K562 (cell line): ENCODE data around the gene CCSER2. TPM values are rescaled to one million over a fixed set of nuclear protein-coding genes. Genes with fewer than 3 reads are reported as not detected.

ENCODE experiments used
- ATAC-seq: fragments of 200-7000 bp; cut with Tn5 transposase; 3 replicates; pipeline ENCODE4 v1.9.1; 2020; ENCODE audit warnings: moderate library complexity
- BruUV-seq: library from RNA; stranded (reverse); fragments of 400-500 nt; replicated peaks from 2 replicates; lab custom pipeline; 2021; lab: Mats Ljungman, UMichigan
- CTCF ChIA-PET: fragments of 300-600 bp; formaldehyde crosslinking; extraction: SDS; loops from one replicate; lab custom pipeline; 2021; ENCODE audit warnings: low intra/inter-chr PET ratio; lab: Yijun Ruan, JAX
- POLR2A ChIA-PET: fragments of 300-600, 350-650 bp; sonication (Branson Sonifier 250); formaldehyde crosslinking; extraction: SDS; loops from one replicate; lab custom pipeline; 2021; ENCODE audit warnings: antibody characterized with exemption, inconsistent platforms; lab: Yijun Ruan, JAX
- DNase-seq, 4 experiments: peaks; one replicate each; pipeline versions ENCODE4 v3.0.0 to v3.0.0-alpha.2; 2011 to 2018; ENCODE audit warnings: low spot score in 3 of 4, mixed read lengths in 3 of 4; ENCODE audit errors: extremely low read depth in 1 of 4
- FAIRE-seq: peaks from 2 replicates; lab custom pipeline; 2011; peaks lifted over from hg19 to GRCh38; lab: Jason Lieb, UNC
- H2AFZ ChIP-seq: 2 replicates; pipeline ENCODE4 v1.6.0; 2011; ENCODE audit warnings: low read depth, low read length, control low read depth, inconsistent platforms
- H3K27ac ChIP-seq: fragments of 200-600 bp; 3 replicates; pipeline ENCODE4 v1.8.0; 2011; ENCODE audit warnings: low read depth, mild to moderate bottlenecking, control low read depth, inconsistent platforms, low read length, moderate library complexity, mixed read lengths; ENCODE audit errors: extremely low read depth
- H3K27me3 ChIP-seq, 2 experiments: fragments of 300-600 bp in 1 of 2; 2 replicates in 1 of 2; 3 replicates in 1 of 2; pipeline versions ENCODE4 v1.6.0 to v1.8.0; 2011; ENCODE audit warnings: inconsistent platforms in 2 of 2, low read length in 2 of 2, mild to moderate bottlenecking in 1 of 2, mixed read lengths in 1 of 2, moderate library complexity in 1 of 2; ENCODE audit not compliant: control insufficient read depth in 2 of 2, insufficient read depth in 2 of 2
- H3K36me3 ChIP-seq: fragments of 300-600 bp; 3 replicates; pipeline ENCODE4 v1.8.0; 2011; ENCODE audit warnings: mild to moderate bottlenecking, low read length, inconsistent platforms; ENCODE audit not compliant: control insufficient read depth, insufficient read depth
- H3K4me1 ChIP-seq, 2 experiments: fragments of 200-600 bp in 1 of 2; replicated peaks in 1 of 2; 2 replicates in 1 of 2; 3 replicates in 1 of 2; pipeline versions ENCODE4 v1.5.1 to v1.8.0; 2011; ENCODE audit warnings: inconsistent platforms in 2 of 2, low read length in 2 of 2, mild to moderate bottlenecking in 1 of 2, mixed read lengths in 1 of 2, moderate library complexity in 1 of 2; ENCODE audit not compliant: control insufficient read depth in 2 of 2, insufficient read depth in 2 of 2
- H3K4me2 ChIP-seq: 2 replicates; pipeline ENCODE4 v1.6.1; 2011; ENCODE audit warnings: low read length, control low read depth, inconsistent platforms, mixed read lengths; ENCODE audit not compliant: insufficient read depth
- H3K4me3 ChIP-seq: fragments of 200-600 bp; sonication (generic), shearing (Covaris generic); 2 replicates; pipeline ENCODE4 v1.5.1; 2016; ENCODE audit warnings: control low read depth, inconsistent platforms
- H3K79me2 ChIP-seq: fragments of 200-600 bp; 3 replicates; pipeline ENCODE4 v1.8.0; 2011; ENCODE audit warnings: low read length, inconsistent platforms; ENCODE audit not compliant: control insufficient read depth, insufficient read depth
- H3K9ac ChIP-seq, 2 experiments: 2 replicates each; pipeline versions ENCODE4 v1.6.0 to v1.6.1; 2011; ENCODE audit warnings: low read depth in 2 of 2, low read length in 2 of 2, control low read depth in 1 of 2, inconsistent platforms in 1 of 2, mild to moderate bottlenecking in 1 of 2, mixed read lengths in 1 of 2; ENCODE audit not compliant: insufficient read depth in 1 of 2
- H3K9me1 ChIP-seq: one replicate; pipeline ENCODE4 v1.6.0; 2011; ENCODE audit warnings: inconsistent platforms, mild to moderate bottlenecking, low read length, moderate library complexity; ENCODE audit not compliant: control insufficient read depth, insufficient read depth
- H3K9me3 ChIP-seq: replicated peaks from 2 replicates; pipeline ENCODE4 v1.5.1; 2011; ENCODE audit warnings: low read depth, low read length, inconsistent platforms; ENCODE audit not compliant: control insufficient read depth, insufficient read depth
- H4K20me1 ChIP-seq: replicated peaks from 2 replicates; pipeline ENCODE4 v1.6.1; 2011; ENCODE audit warnings: low read length, inconsistent platforms, mixed read lengths; ENCODE audit not compliant: control insufficient read depth, insufficient read depth
- ATF7 ChIP-seq: fragments of 450-650 bp; IDR thresholded peaks from 2 replicates; pipeline ENCODE4 v1.7.1; 2014; ENCODE audit warnings: mild to moderate bottlenecking, moderate library complexity
- CCAR2 ChIP-seq: fragments of 200-400 bp; formaldehyde crosslinking; IDR thresholded peaks from 2 replicates; pipeline ENCODE4 v1.6.1; 2017; ENCODE audit warnings: mild to moderate bottlenecking, low read depth, low read length
- MCM5 ChIP-seq: fragments of 450-650 bp; IDR thresholded peaks from 2 replicates; pipeline ENCODE4 v1.6.1; 2016; ENCODE audit warnings: low read depth
- NFE2L1 ChIP-seq: fragments of 450-650 bp; IDR thresholded peaks from 2 replicates; pipeline ENCODE4 v1.6.1; 2016; ENCODE audit warnings: missing genetic modification characterization, low read depth, mild to moderate bottlenecking, missing compliant biosample characterization, moderate library complexity, borderline replicate concordance
- POLR3A ChIP-seq: IDR thresholded peaks from 2 replicates; pipeline ENCODE4 v1.6.1; 2011; ENCODE audit warnings: borderline replicate concordance, mild to moderate bottlenecking, moderate library complexity; ENCODE audit not compliant: insufficient read length, insufficient read depth; ENCODE audit errors: extremely low read depth
- SAFB ChIP-seq: fragments of 200-400 bp; formaldehyde crosslinking; IDR thresholded peaks from 2 replicates; pipeline ENCODE4 v1.6.1; 2017; ENCODE audit warnings: low read depth, low read length, borderline replicate concordance
- SIRT6 ChIP-seq: IDR thresholded peaks from one replicate; pipeline ENCODE4 v1.6.1; 2012; ENCODE audit warnings: low read depth, mild to moderate bottlenecking, control low read depth, inconsistent platforms, low read length, moderate library complexity
- SMAD1 ChIP-seq: fragments of 150-350 bp; IDR thresholded peaks from 2 replicates; pipeline ENCODE4 v1.6.1; 2014; ENCODE audit warnings: low read length, low read depth; ENCODE audit not compliant: partially characterized antibody
- SRSF9 ChIP-seq: fragments of 200-400 bp; formaldehyde crosslinking; IDR thresholded peaks from 2 replicates; pipeline ENCODE4 v1.6.1; 2017; ENCODE audit warnings: low read depth, low read length, borderline replicate concordance
- XRCC3 ChIP-seq: fragments of 450-650 bp; IDR thresholded peaks from 2 replicates; pipeline ENCODE4 v1.6.1; 2017; ENCODE audit warnings: mild to moderate bottlenecking, moderate library complexity
- ZC3H11A ChIP-seq: IDR thresholded peaks from 2 replicates; pipeline ENCODE4 v1.6.1; 2012; ENCODE audit warnings: low read depth, low read length, improper control_type of control experiment
- ZNF165 ChIP-seq: fragments of 250-450 bp; sonication (Bioruptor Pico); IDR thresholded peaks from 2 replicates; pipeline ENCODE4 v1.4.0; 2020; ENCODE audit warnings: borderline replicate concordance
- ZNF232 ChIP-seq: sonication (generic); formaldehyde crosslinking; IDR thresholded peaks from 2 replicates; pipeline ENCODE4 v1.8.0; 2022; ENCODE audit warnings: mild to moderate bottlenecking, missing genetic modification reagents
- ZNF717 ChIP-seq: fragments of 250-450 bp; sonication (Bioruptor Pico); IDR thresholded peaks from 2 replicates; pipeline ENCODE4 v1.5.0; 2021
- WGBS: fragments of 100-300 bp; shearing (Covaris generic); methylation state at CpG from one replicate; pipeline ENCODE4 v1.1.6; 2016; ENCODE audit warnings: low coverage, mixed read lengths; ENCODE audit not compliant: insufficient coverage; ENCODE audit errors: missing lambda C conversion rate; 5-methylcytosine and 5-hydroxymethylcytosine counted together
- in situ Hi-C: fragments of 300-500 bp; cut with MboI; formaldehyde crosslinking; loops from 4 replicates; pipeline ENCODE4 v1.15.0; 2018; ENCODE audit warnings: inconsistent platforms, mixed read lengths
- intact Hi-C: fragments of 100-400 bp; cut with micrococcal nuclease; formaldehyde crosslinking; loops from 2 replicates; pipeline ENCODE4 v1.14.2; 2022
- polyA plus RNA-seq, 8 experiments: library from polyadenylated mRNA; depleted of rRNA in 4 of 8; stranded (reverse) in 5 of 8; unstranded in 3 of 8; fragments of >200 nt; fragmentation: Nextera tagmentation in 2 of 8; fragmentation: Illumina TruSeq in 1 of 8; extraction: Ambion mirVana in 2 of 8; extraction: Trizol in 1 of 8; gene quantifications; 2 replicates each; pipeline versions ENCODE4 v1.2.1 to v1.2.3, GENCODE V29; 2011 to 2014; ENCODE audit warnings: inconsistent platforms in 1 of 8, missing spikeins in 1 of 8
- total RNA-seq, 7 experiments: library from RNA; depleted of rRNA in 6 of 7; stranded (reverse); fragments of >200 nt in 6 of 7; fragmentation: Illumina TruSeq in 2 of 7; extraction: Trizol in 2 of 7; gene quantifications; 2 replicates each; pipeline versions ENCODE4 v1.2.1 to v1.2.3, GENCODE V29; 2011 to 2021; ENCODE audit warnings: low replicate concordance in 1 of 7
- TF ChIP-seq, protein P1 (sequence below): fragments of 250-450 bp; sonication (Bioruptor Pico); IDR thresholded peaks from 2 replicates; pipeline ENCODE4 v1.9.0; 2021; ENCODE audit warnings: mild to moderate bottlenecking, inconsistent platforms
- TF ChIP-seq, protein P2 (sequence below): fragments of 250-450 bp; sonication (Bioruptor Pico); IDR thresholded peaks from 2 replicates; pipeline ENCODE4 v1.4.0; 2020; ENCODE audit warnings: mild to moderate bottlenecking, moderate library complexity

Gene CCSER2
- total and polyA plus RNA-seq, 9 of the 15 experiments (the other 6 are each of a cell fraction or from before 2014, with no cell fraction given): 2.7 to 15.1 (median 9.7) TPM

DNA sequence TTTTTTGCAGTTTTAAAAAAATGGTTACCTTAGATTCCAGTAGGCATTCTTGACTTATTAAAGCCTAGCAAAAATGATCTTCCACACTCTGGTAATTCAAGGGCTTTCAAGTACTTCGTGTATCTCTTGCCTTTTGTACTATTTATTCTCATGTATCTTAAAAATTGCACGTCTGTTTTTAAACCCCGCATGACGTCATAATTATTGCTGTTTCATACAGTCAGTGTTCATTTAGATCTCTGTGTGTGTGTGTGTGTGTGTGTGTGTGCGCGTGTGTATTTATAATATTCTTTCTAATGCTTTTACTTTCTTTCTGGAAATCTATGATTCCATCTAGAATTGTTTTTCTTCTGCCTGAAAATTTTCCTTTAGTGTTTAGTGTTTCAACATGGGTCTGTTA is 234.2 kb downstream of the CCSER2 start (continued):
- TF ChIP-seq SMAD1 (no peak), SIRT6 (no peak), ATF7 (peak; percentile 67; the same call in 1 of the 2 replicates), POLR3A (no peak), NFE2L1 (tag) (no peak), SAFB (no peak), SRSF9 (no peak)
- TF ChIP-seq, protein P1, sequence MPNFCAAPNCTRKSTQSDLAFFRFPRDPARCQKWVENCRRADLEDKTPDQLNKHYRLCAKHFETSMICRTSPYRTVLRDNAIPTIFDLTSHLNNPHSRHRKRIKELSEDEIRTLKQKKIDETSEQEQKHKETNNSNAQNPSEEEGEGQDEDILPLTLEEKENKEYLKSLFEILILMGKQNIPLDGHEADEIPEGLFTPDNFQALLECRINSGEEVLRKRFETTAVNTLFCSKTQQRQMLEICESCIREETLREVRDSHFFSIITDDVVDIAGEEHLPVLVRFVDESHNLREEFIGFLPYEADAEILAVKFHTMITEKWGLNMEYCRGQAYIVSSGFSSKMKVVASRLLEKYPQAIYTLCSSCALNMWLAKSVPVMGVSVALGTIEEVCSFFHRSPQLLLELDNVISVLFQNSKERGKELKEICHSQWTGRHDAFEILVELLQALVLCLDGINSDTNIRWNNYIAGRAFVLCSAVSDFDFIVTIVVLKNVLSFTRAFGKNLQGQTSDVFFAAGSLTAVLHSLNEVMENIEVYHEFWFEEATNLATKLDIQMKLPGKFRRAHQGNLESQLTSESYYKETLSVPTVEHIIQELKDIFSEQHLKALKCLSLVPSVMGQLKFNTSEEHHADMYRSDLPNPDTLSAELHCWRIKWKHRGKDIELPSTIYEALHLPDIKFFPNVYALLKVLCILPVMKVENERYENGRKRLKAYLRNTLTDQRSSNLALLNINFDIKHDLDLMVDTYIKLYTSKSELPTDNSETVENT (CRISPR knock-in tag): no peak

DNA sequence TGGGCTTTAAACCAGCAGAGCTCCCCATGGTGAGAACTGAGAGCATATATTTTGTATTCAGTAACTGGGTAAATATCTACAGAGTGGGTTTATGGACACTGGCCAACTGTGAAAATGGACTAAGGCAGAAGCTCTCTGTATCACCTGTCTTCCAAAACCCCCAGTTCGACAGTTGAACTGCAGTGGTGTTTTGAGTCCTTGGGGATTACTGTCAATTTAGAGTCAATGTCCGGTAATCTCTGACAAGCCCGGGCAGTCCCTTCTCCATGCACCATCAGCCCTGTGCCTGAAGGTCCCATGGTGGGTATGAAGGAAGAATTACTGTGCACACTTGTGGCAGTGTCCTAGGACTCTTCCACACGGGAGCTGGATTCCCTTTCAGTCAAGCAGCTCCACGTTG is 235.0 kb downstream of the CCSER2 start:
- WGBS: 0% methylated on average over 5 of the region's 5 CpGs
- H4K20me1 ChIP-seq: no peaks in the 10 kb centered on the region
- no peak for TF ChIP-seq ZNF232 (CRISPR knock-in tag)
- no peak for TF ChIP-seq CCAR2
- no peak for TF ChIP-seq ZC3H11A
- TF ChIP-seq ZNF717: no peak
- TF ChIP-seq ZNF165: no peak
- TF ChIP-seq XRCC3: no peak
- TF ChIP-seq, protein P2, sequence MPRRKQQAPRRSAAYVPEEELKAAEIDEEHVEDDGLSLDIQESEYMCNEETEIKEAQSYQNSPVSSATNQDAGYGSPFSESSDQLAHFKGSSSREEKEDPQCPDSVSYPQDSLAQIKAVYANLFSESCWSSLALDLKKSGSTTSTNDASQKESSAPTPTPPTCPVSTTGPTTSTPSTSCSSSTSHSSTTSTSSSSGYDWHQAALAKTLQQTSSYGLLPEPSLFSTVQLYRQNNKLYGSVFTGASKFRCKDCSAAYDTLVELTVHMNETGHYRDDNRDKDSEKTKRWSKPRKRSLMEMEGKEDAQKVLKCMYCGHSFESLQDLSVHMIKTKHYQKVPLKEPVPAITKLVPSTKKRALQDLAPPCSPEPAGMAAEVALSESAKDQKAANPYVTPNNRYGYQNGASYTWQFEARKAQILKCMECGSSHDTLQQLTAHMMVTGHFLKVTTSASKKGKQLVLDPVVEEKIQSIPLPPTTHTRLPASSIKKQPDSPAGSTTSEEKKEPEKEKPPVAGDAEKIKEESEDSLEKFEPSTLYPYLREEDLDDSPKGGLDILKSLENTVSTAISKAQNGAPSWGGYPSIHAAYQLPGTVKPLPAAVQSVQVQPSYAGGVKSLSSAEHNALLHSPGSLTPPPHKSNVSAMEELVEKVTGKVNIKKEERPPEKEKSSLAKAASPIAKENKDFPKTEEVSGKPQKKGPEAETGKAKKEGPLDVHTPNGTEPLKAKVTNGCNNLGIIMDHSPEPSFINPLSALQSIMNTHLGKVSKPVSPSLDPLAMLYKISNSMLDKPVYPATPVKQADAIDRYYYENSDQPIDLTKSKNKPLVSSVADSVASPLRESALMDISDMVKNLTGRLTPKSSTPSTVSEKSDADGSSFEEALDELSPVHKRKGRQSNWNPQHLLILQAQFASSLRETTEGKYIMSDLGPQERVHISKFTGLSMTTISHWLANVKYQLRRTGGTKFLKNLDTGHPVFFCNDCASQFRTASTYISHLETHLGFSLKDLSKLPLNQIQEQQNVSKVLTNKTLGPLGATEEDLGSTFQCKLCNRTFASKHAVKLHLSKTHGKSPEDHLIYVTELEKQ (CRISPR knock-in tag): no peak
- TF ChIP-seq MCM5: no peak
- H3K36me3 ChIP-seq: no peaks in the 10 kb centered on the region
- no peak overlapping the region for H3K9ac ChIP-seq
- DNase-seq (no peak), FAIRE-seq (no peak), ATAC-seq (no peak)
- H3K79me2 ChIP-seq: no peaks in the 10 kb centered on the region
- no peak overlapping the region for H3K4me3 ChIP-seq
- no peak overlapping the region for H2AFZ ChIP-seq
- no peaks in the 10 kb centered on the region for H3K9me1 ChIP-seq
- H3K9me3 ChIP-seq: no peaks in the 10 kb centered on the region
- no peaks in the 10 kb centered on the region for H3K4me1 ChIP-seq
- in situ Hi-C loops: no loop called here
- H3K27me3 ChIP-seq: peaks cover 0 to 5% of the 10 kb centered on the region in 2 experiments; a peak in 2 of 5 replicates
- no TSS peak for BruUV-seq
- no peak overlapping the region for H3K4me2 ChIP-seq
- ChIA-PET CTCF (no interaction called here), POLR2A (no interaction called here)
- intact Hi-C loops: no loop called here
- H3K27ac ChIP-seq: no peak overlapping the region
